ENCODE results near the gene CAPN5.
A peak's percentile ranks its signal among the peaks of the same experiment; 100 is the strongest.

The CAPN5 gene

DNA sequence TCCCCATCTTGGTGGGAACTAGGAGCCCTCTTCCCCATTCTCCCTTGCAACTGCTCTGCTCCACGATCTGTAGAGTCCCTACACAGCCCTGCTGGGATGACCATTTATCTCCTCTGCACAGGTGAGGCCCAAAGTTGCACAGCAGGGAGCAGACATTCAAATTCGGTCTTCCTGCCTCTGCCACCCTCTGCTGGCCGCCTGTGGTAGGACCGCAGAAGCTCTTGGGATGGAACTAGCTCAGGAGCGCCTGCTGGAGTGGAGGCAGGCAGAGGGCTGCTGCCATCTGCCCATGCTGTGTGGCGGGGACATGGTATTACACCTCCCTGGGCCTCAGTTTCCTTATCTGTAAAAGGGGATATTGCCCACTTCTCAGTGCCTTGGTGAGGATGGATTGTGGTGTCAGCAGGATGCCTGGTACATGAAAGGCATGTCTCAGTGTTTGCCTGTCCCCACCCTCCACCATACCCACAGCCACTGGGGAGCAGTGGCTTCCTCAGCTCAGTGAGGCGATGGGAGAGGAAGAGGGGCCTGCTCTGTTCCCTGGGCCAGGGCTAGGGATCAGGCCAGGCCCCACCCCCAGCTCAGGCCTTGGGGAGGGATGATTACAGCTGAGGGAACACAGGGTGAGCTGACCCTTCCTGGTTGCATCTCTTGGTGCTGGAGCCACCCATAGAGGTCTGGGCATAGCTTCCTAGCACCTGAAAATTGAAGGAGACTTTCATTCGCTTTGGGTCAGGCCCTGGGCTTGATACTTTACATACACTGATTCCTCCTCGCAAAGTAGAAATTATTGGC lies 24.6 kb downstream of the CAPN5 start:
- no peak overlapping the region for H3K4me3 ChIP-seq (ENCODE audit: low read depth, low read length)
- DNase-seq (ENCODE audit: low read depth): peak; percentile 79
- TF ChIP-seq, protein P1, sequence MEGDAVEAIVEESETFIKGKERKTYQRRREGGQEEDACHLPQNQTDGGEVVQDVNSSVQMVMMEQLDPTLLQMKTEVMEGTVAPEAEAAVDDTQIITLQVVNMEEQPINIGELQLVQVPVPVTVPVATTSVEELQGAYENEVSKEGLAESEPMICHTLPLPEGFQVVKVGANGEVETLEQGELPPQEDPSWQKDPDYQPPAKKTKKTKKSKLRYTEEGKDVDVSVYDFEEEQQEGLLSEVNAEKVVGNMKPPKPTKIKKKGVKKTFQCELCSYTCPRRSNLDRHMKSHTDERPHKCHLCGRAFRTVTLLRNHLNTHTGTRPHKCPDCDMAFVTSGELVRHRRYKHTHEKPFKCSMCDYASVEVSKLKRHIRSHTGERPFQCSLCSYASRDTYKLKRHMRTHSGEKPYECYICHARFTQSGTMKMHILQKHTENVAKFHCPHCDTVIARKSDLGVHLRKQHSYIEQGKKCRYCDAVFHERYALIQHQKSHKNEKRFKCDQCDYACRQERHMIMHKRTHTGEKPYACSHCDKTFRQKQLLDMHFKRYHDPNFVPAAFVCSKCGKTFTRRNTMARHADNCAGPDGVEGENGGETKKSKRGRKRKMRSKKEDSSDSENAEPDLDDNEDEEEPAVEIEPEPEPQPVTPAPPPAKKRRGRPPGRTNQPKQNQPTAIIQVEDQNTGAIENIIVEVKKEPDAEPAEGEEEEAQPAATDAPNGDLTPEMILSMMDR (IDR thresholded peaks at IDR 0.05; ENCODE audit: insufficient read depth, low read depth, low read length, missing control alignments): peak; percentile 96

DNA sequence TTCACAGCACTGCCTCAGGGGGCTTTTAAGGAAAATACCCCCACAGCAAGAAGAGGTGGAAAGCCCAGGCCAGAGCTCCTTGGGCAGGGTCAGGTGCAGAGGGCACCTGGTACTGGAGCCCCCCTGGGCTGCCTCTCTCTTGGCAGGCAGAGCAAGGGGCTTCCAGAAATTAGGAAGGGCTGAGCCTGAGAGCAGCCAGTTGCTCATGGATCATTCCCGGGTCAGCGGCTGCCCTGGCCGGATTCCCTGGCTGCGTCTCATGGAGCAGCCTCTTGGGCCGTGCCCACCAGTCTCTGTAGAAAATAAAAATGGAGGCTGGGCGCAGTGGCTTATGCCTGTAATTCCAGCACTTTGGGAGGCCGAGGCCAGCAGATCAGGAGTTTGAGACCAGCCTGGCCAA lies 25.6 kb downstream of the CAPN5 start:
- H3K4me3 ChIP-seq (ENCODE audit: low read depth, low read length): no peak overlapping the region
- TF ChIP-seq, protein P1 (IDR thresholded peaks at IDR 0.05; ENCODE audit: insufficient read depth, low read depth, low read length, missing control alignments): no peak
- DNase-seq (ENCODE audit: low read depth): no peak

DNA sequence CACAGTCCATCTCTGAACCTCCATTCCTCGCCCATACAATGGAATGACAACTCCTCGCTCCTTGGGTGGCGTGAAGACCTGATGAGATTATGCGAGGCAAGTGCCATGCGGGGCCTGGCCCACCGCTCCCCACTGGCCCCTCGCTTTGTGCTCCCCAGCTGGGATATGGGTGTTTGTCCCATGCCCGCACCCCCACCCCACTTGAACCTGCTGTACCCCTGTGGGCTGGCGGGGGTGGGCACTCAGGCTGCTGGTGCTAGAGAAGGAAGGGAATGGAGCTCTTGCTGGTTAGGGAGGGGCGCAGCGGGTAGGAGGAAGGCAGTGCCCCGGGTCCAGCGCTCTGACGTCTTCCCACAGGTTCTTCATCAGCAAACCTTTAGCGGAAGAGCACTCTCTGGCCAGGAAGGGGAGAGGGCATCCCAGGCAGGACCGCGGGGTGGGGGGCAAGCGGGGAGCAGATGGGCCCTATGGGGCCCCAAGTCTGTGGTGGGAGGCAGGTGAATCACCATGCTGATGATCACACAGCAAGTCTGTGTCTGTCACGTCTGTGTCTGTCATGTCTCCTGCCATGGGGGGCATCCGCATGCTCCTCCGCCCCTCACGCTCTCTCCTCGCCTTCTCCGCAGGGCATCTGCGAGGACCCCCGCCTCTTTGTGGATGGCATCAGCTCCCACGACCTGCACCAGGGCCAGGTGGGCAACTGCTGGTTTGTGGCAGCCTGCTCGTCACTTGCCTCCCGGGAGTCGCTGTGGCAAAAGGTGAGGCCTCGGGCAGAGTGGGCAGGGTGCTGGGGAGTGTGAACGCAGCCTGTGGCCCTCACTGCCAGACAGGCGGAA lies 26.5 kb downstream of the CAPN5 start:
- DNase-seq (ENCODE audit: low read depth): no peak
- no peak overlapping the region for H3K4me3 ChIP-seq (ENCODE audit: low read depth, low read length)
- TF ChIP-seq, protein P1 (IDR thresholded peaks at IDR 0.05; ENCODE audit: insufficient read depth, low read depth, low read length, missing control alignments): no peak

DNA sequence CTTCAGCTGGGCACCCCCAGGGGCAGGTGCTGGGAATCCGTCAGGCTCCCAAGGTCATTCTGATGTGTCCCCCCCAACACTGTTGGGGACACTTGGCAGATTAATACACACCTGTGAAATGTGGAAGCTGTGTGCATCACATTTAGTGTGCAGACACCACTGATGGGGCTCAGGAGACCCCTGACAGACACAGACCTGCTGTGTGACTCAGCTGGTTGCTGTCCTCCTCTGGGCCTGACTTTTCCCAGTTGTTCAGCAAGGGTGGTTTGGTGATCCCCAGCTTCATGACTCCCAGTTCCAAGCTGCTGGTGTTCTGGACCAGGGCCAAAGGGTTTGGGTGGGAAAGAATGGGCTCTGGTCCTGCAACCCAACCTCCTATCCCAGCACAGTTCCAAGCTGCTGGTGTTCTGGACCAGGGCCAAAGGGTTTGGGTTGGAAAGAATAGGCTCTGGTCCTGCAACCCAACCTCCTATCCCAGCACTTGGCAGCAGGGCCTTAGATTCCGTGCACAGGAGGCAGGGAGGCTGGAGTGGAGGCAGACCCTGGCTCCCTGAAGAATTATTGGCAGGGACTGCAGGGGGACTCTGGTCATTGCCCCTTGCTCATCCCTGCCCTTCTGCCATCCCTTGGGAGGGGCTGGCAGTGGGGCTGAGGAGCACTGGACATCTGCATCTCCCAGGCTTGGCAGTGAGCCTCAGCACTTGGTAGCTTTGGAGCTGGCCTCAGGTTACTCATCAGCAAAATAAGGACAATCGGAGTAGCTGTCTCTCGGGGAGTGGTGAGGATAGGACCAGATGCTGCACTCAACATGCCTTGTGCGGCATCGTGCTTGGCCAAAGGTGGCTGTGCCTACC lies 27.4 kb downstream of the CAPN5 start:
- TF ChIP-seq, protein P1 (IDR thresholded peaks at IDR 0.05; ENCODE audit: insufficient read depth, low read depth, low read length, missing control alignments): no peak
- DNase-seq (ENCODE audit: low read depth): no peak
- H3K4me3 ChIP-seq (ENCODE audit: low read depth, low read length): no peak overlapping the region

DNA sequence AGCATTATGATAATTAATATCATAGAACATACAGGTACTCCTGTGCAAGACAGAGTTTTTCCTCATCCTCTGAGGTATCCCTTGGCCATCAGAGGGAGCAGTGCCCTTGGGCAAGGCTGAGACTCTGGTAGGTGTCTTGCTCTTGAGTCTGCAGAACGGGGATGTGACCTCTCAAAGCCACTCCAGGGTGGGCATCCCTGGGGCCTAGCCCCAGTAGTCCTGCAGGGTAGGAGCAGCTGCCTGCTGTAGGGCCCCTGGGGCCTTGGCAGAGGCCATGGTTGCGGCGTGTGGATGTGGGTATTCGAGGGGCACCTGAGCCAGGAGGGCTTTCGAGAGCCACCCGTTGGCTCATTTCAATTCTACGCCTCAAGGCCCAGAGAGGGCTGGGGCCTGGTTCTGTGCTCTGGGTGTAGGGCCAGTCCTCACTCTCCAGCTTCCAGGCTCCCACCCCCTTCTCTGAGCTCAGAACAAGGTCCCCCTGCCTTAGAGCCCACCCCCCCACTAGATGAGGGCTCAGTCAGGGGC lies 28.1 kb downstream of the CAPN5 start:
- H3K4me3 ChIP-seq (ENCODE audit: low read depth, low read length): no peak overlapping the region
- no peak for DNase-seq (ENCODE audit: low read depth)
- TF ChIP-seq, protein P1 (IDR thresholded peaks at IDR 0.05; ENCODE audit: insufficient read depth, low read depth, low read length, missing control alignments): no peak
